GM18909 (cell line): ENCODE measurements around the gene AFF4.
"Not testable (repeated sequence)": the region's sequence is repeated elsewhere in the genome, so short reads cannot be mapped to it uniquely, and the experiment has no call there.

ENCODE experiments used
- ATAC-seq: cut with Tn5 transposase; IDR thresholded peaks from one replicate; pipeline ENCODE4 v1.9.1; 2021; ENCODE audit warnings: mild to moderate bottlenecking; ENCODE audit not compliant: unreplicated experiment, poor library complexity

AFF4 gene

DNA sequence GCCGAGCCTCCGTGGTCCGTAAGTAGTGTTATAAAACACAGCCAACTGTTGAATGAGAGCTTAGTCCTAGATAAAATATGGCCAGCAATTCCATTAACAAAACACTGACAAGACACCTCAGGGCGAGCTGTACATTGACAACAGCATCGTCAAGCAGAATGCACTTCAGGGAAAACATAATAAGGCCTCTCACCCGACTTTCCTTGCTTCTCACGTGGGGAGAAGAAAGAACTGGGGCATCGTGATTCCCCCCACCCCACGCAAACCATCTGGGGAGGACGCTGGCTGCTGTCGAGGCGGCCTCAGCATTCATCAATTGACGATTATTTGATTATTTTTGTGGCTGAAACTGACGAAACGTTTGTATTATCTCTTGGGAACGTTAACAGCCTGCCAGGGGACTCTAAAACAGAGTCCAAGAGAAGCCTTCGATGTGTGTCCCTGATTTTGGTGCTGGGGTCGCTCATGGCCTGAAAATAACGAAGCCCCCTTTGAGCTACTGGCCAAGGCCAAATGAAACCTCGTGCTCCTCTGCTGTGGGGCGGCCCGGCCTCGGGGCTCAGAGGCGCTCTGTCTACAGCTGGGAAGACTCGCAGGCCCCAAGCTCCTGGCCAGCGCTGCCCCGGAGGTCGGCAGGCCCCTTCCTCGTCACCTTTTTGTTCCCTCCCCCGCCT lies 97.6 kb downstream of the AFF4 start:
- peak; percentile 36 for ATAC-seq

DNA sequence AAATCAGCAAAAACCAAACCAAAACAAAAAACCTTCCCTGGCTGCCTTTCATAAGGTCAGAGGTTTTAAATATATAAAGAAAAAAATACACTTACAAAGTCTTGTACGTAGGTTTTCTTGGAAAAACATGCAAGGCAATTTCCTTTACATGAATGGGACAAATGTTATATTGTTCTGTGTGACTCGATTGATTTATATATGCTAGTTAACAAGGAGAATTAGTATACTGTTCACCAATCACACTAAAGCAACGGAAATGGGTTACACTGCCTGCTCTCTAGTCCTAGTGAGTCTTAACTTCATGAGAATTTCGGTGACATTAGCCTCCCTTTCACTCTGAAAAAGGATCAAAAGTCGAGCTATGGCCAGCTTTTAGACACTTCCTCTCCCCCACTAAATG lies 102.7 kb downstream of the AFF4 start:
- no peak for ATAC-seq

DNA sequence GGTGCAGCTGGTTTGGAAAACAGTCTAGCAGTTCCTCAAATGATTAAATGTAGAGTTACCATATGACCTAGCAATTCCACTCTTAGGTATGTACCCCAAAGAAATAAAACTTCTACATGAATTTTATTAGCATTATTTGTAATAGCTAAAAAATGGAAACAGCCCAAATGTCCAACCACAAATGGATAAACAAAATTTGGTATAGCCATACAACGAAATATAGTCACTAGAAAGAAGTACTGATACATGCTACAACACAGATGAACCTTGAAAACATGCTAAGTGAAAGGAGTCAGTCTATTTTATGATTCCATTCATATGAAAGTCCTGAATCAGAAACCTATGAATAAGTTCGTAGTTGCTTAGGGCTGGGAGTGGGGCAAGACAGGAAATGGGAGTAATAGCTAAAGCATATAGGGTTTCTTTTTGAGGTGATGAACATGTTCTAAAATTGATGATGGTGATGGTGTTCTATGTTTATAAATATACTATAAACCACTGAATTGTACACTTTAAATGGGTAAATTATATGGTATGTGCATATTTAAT lies 103.5 kb downstream of the AFF4 start:
- no peak for ATAC-seq

DNA sequence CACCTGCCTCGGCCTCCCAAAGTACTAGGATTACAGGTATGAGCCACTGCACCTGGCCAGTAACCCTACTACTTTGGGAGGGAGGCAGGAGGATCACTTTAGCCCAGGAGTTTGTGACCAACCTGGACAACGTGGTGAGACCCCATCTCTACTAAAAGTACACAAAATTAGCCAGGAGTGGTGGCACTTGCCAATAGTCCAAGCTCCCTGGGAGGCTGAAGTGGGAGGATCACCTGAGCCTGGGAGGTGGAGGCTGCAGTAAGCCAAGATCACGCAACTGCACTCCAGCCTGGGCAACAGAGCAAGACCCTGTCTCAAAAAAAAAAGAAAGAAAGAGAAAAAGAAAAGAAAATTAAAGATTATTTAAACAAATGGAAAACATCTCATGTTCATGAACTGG lies 107.4 kb downstream of the AFF4 start:
- ATAC-seq = no peak

DNA sequence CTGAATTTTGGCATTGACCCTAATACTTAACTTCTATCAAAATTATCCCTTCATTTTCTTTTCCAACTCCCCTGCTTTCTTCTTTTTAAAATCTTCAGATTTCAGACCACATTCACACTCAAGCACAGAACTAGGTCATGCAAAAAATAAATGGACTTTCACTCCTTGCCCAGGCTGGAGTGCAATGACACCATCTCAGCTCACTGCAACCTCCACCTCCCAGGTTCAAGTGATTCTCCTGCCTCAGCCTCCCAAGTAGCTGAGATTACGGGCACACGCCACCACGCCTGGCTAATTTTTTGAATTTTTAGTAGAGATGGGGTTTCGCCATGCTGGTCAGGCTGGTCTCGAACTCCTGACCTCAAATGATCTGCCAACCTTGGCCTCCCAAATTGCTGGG lies 108.4 kb downstream of the AFF4 start:
- not testable (repeated sequence) for ATAC-seq

DNA sequence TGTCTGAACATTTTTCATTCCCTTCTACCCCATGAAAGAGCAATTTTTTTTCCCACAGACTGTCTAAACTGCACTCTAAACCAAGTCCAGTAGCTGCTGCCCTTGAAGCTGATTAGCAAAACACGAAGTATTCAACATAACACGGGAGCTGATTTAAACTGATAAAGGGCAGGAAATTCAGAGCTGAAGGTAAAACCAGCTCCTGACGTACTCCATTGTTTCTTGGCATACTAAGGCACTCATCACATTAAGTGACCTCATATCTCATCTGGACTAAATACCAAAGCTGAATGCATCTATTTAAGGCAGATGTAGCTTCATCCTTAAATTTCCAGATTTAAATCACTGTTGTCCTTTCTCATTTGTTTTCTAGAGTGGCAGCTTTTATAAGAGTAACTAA lies 109.1 kb downstream of the AFF4 start:
- no peak for ATAC-seq

DNA sequence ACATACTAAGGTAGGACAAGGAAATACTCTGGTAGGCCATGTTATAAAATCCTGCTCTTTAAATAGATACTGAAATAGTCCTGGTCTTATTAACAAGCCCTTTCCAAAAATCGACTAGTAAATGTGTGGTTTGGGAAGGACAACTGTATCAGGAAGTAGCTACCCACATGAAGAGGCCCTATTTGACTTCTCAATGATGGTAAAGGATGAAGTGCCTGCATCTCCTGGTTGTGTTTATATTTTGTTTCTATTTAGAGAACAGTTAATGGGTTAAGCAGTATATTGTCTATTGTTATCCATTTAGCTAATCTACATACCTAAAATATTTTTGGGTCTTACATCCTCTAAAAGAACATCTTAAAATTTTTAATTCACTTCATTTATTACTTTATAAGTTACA lies 109.6 kb downstream of the AFF4 start:
- ATAC-seq = no peak

DNA sequence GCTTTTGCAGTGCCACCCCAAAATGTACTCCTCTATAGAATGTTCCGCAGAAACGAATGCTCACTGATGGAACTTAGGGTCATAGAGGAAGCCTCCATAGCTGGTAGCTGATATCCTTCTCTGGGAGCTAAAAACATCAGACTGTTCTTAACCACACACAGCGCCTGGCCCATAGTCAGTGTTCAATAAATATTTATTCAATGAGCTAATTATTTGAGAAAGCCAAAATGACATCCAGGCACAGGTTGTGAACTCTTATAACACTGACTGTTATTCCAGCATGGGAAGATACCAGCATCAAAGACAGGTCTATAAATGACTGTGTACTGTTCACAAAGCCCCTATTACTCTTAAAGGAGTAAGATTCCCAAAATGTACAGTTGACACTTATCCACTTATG lies 110.1 kb downstream of the AFF4 start:
- ATAC-seq = no peak

DNA sequence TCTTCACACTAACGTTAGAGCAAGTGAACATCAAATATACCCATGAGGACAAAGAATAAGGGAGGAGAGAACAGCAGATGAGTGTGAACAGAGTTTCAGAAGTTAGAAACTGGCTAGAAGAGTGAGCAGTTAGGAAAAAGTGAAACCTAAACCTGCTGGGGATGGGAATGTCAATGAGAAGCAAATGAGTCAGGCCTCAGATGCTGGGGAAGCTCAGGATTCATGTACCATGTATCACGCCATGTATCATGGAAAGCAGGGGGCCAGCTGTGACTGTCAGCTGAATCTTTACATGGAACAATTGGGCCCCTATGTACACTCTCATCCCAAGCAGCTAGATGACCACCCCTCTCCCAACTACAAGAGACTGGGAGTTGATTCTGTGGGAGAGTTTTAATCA lies 113.4 kb downstream of the AFF4 start:
- ATAC-seq = no peak

DNA sequence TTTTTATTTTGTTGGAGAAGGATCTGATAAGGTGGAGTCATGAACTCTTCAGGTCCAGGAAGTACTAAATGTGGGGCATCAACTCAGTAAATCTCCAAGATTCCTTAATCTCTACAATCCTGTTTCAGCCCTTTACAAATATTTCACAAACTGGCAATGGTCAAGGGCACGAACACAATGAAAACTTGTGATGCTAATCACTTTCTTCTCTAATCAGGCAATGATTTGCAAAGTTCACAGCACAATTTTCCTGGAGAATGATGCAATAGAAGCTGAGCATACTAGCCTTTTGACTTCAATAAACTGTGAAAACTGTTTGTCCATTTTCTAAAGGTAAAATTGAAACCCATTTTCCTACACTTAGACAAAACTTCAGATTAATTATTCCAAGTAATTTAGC lies 114.1 kb downstream of the AFF4 start:
- no peak for ATAC-seq

DNA sequence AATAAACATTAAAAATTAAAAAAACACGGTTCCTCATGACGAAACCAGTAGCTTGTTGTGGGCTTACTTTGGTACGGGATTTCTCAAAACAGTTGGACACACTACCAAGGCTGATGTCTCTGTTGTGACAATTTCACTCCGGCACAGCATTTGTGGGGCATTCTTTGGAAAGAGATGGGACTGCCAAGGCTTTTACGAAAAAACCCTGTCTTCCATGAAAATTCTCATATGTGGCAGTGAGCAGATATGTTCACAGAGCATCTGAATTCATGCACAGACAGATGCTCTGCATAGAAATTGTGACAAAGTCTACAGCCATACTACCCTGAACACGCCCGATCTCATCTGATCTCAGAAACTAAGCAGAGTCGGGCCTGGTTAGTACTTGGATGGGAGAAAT lies 115.2 kb downstream of the AFF4 start:
- no peak for ATAC-seq

DNA sequence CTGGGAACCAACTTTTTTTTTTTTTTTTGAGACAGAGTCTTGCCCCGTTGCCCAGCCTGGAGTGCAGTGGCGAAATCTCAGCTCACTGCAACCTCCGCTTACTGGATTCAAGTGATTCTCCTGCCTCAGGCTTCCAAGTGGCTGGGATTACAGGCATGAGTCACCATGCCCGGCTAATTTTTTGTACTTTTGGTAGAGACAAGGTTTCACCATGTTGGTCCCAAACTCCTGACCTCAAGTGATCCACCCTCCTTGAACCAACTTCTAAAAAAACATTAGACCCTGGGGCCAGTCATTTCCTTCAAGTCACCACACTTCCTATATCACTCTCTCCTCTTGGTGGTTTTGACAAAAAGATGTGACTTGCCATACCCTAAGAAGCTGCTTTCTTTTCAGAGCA lies 122.1 kb downstream of the AFF4 start:
- ATAC-seq = no peak

DNA sequence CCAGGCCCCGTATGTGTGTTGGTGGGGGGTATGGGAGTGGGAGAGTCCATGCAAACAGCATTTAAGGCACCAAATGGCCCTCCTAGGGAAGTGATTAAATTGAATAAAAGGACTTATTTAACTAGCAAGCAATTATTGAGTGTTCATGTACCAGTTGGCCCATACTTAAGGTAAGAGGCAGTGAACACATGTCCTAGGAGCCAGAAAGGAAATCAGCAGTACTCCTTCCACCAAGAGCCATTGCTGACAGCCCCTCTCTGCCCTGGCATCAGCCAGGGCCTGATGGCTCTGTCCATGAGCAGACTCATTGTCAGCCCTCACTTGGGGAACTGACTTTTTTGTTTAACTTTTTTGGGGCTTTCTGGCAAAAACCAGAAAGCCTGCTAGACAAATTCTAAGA lies 122.5 kb downstream of the AFF4 start:
- ATAC-seq = no peak

DNA sequence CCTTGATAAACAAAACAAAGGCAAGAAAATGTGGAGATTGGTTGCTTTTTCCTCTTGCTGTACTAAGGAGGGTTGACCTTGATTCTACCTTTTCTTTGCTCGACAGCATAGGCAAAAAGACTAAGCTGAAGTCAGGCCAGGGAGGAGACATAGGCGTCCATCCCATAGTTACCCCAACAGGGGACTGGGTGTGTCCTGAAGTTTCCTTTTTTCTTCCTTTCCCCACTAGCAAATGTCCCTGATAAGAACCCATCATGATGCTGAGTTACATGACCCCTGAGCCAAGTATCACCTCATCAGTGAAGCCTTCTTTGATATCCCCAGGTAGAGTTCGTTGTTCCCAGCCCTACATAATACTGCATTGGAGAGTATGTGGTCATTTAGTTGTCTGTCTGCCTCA lies 123.1 kb downstream of the AFF4 start:
- ATAC-seq = no peak

DNA sequence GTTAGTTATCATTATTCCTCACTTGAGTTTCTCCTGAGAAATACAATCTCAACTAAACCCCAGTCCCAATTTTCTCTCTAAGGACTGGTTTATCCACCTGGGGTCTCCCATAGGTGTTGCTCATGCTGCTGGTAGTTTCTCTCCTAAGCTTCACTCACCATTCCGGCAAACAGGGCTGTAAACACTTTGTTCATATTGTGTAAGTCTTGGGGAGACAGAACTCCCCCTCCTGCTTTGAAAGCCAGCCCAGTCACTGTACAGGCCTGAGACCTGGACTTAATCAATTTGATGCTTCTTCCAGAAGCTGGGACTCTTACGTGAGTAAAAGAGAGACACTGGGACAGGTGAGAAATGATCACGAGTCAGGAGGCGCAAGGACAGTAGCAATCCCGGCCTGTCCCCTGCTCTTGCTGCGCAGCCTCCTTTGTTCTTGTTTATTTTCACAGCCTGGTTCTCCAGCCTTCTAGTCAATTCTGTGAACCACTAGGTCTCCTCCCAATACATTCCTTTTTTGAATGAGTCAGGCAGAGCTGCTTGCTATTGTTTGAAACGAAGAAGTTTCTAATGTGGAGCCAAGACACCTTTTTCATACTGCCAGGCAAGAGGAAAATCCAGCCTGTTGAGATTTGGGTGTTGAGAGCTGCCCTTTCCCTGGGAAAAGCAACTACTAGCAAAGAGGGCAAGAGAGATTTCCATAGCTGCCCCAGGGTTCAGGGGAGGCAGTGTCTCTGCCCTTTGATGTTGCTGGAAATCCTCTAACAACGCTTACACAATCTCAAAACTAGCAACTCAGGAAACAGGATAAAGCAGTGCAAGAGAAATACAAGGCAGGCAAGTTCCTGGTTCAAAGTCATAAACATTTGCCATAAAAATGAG lies 123.8 kb downstream of the AFF4 start:
- ATAC-seq = no peak

DNA sequence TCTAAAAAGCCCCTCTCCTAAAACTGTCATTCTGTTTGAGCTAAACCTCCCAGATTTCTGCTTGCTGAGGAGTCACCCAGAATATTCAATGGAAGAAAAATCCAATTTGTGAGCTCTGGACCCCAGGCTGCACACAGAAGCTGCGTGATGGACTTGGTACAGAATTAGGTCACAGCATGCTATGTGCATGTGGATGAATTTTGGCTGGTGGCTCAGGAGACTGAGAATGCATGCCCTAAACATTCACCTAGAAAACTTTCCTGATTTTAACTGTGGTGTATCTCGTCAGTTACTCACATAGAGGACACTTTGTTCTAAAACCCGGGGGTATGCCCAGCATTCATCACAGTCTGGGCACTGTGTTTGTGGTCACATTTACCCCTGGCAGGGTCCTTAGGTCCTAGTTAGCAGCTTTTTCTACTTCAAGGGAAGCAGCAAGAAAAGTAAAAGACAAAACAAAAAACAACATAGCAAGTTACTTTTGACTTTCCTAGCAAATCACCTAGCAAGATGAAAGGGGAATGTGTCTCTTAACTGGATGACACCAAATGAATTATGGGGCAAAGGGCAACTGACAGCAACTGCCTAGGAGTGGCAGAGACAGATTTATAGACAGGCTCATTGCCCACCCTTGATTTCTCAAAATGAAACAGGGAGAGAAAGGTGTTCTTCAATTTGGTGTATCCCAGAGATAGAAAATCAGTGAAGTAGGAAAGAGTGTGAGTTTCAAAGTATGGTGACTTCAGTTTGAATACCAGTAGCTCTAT lies 124.7 kb downstream of the AFF4 start:
- no peak for ATAC-seq

DNA sequence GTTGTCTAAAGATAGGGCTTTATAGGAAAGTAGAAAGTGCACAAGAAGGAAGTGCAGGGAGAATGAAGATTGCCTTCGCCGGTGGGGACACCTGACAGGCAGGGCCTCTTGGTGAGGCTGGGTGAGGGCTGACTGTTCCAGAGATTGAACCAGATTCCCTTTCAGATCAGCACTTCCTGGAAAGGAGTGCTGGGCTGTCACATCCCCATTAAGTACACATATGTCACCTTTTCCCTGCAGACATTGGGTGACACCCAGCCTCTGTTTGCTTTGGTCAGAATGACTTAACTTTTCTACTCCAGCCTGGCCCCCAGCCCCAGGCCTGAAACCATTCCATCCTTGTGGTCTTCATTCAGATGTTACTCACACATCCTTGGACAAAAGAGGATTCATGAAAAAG lies 125.6 kb downstream of the AFF4 start:
- no peak for ATAC-seq

DNA sequence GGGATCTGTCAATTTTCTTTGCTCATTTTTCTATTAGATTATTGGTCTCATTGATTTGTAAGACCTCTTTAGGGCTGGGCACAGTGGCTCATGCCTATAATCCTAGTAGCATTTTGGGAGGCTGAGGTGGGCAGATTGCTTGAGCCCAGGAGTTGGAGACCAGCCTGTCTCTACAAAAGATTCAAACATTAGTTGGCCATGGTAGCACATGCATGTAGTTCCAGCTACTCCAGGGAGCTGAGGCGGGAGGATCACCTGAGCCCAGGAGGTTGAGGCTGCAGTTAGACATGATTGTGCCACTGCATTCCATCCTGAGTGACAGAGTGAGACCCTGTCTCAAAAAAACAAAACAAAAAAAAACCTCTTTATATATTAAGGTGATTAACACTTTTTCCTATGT lies 126.6 kb downstream of the AFF4 start:
- no peak for ATAC-seq

DNA sequence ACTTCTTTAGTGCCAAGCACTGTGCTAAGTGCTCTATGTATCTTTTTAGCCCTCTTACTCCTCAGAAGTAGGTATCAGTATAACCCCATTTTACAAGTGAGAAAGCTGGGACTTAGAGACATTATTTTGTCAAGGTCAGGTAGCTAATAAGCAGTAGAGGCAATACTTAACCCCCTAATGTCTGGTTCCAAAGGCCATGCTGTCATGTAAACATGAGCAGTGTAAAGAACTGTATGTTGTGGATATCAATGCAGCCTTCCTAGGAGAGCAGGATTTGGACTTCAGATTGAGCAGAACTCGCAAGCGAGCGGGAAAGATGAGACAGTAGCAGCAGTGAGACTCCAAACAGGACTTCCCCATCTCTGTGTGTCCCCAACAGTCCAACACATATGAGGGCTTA lies 129.4 kb downstream of the AFF4 start:
- ATAC-seq = no peak

DNA sequence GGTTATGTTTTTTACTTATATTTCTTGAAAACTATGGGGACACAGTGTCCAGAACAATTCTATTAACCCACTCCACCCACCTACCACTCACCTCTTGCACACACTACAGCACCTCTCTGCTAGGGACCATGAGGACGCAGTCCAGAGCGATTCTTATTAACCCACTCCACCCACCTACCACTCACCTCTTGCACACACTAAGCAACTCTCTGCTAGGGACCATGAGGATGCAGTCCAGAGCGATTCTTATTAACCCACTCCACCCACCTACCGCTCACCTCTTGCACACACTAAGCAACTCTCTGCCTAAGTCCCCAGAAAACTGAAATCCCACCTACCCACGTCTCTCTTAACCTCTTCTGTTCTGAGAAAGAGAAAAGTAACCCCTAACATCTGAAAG lies 130.8 kb downstream of the AFF4 start:
- ATAC-seq = no peak
